SK-N-SH treated with all-trans-retinoic acid at 6 μM for 48 hours (cell line): ENCODE data around the gene ABHD8.

Experiments
- ATAC-seq: fragments of 200-7000 bp; cut with Tn5 transposase; 3 replicates; pipeline ENCODE4 v1.9.1; 2020; ENCODE audit warnings: mild to moderate bottlenecking, moderate library complexity
- ARNTL ChIP-seq: fragments of 450-650 bp; formaldehyde crosslinking; IDR thresholded peaks from 2 replicates; pipeline ENCODE4 v1.5.0; 2020; ENCODE audit warnings: low read depth, mild to moderate bottlenecking, moderate library complexity, borderline replicate concordance
- CREB5 ChIP-seq: fragments of 250-450 bp; sonication (Bioruptor Pico); IDR thresholded peaks from 2 replicates; pipeline ENCODE4 v1.5.1; 2020; ENCODE audit warnings: low read depth, mild to moderate bottlenecking, moderate library complexity
- CSDC2 ChIP-seq: fragments of 250-450 bp; sonication (Bioruptor Pico); IDR thresholded peaks from 2 replicates; pipeline ENCODE4 v1.5.0; 2020; ENCODE audit warnings: mild to moderate bottlenecking, moderate library complexity
- CSRNP3 ChIP-seq: fragments of 250-450 bp; sonication (Bioruptor Pico); IDR thresholded peaks from 2 replicates; pipeline ENCODE4 v1.5.1; 2021; ENCODE audit warnings: mild to moderate bottlenecking, moderate library complexity
- ESRRG ChIP-seq: fragments of 250-450 bp; sonication (Bioruptor Pico); IDR thresholded peaks from 2 replicates; pipeline ENCODE4 v1.6.1; 2021; ENCODE audit warnings: mild to moderate bottlenecking
- GLIS3 ChIP-seq: fragments of 250-450 bp; sonication (Bioruptor Pico); IDR thresholded peaks from 2 replicates; pipeline ENCODE4 v1.5.0; 2020; ENCODE audit warnings: mild to moderate bottlenecking, moderate library complexity
- PPARA ChIP-seq: fragments of 250-450 bp; sonication (Bioruptor Pico); IDR thresholded peaks from 2 replicates; pipeline ENCODE4 v1.5.0; 2020; ENCODE audit warnings: mild to moderate bottlenecking, borderline replicate concordance
- SNAI2 ChIP-seq: fragments of 250-450 bp; sonication (Bioruptor Pico); IDR thresholded peaks from 2 replicates; pipeline ENCODE4 v1.5.0; 2020; ENCODE audit warnings: mild to moderate bottlenecking, moderate library complexity
- TCF4 ChIP-seq: fragments of 250-450 bp; sonication (Bioruptor Pico); IDR thresholded peaks from 2 replicates; pipeline ENCODE4 v1.8.0; 2021; ENCODE audit warnings: mild to moderate bottlenecking, moderate library complexity, borderline replicate concordance
- TOX ChIP-seq: fragments of 250-450 bp; sonication (Bioruptor Pico); IDR thresholded peaks from 2 replicates; pipeline ENCODE4 v1.8.0; 2021; ENCODE audit warnings: mild to moderate bottlenecking, moderate library complexity, borderline replicate concordance
- TSHZ2 ChIP-seq: fragments of 250-450 bp; sonication (Bioruptor Pico); IDR thresholded peaks from 2 replicates; pipeline ENCODE4 v1.5.0; 2020; ENCODE audit warnings: mild to moderate bottlenecking, moderate library complexity
- ZC3H10 ChIP-seq: fragments of 250-450 bp; sonication (Bioruptor Pico); IDR thresholded peaks from 2 replicates; pipeline ENCODE4 v1.5.1; 2021; ENCODE audit warnings: mild to moderate bottlenecking, moderate library complexity
- ZFP3 ChIP-seq: fragments of 250-450 bp; sonication (Bioruptor Pico); IDR thresholded peaks from 2 replicates; pipeline ENCODE4 v1.5.0; 2020; ENCODE audit warnings: mild to moderate bottlenecking, moderate library complexity
- ZFP30 ChIP-seq: fragments of 450-650 bp; formaldehyde crosslinking; IDR thresholded peaks from 2 replicates; pipeline ENCODE4 v1.5.0; 2022; ENCODE audit warnings: mild to moderate bottlenecking, moderate library complexity
- ZNF565 ChIP-seq: fragments of 450-650 bp; formaldehyde crosslinking; conservative IDR thresholded peaks from 2 replicates; pipeline ENCODE4 v1.5.0; 2020; ENCODE audit warnings: low read depth, mild to moderate bottlenecking, moderate library complexity
- ZNF8 ChIP-seq: fragments of 450-650 bp; formaldehyde crosslinking; IDR thresholded peaks from 2 replicates; pipeline ENCODE4 v1.5.0; 2020; ENCODE audit warnings: mild to moderate bottlenecking, moderate library complexity

The ABHD8 gene

GRCh38 chr19:17309965-17310461 lies 6.8 kb upstream of the ABHD8 start (continued):
- no peak for TF ChIP-seq CSRNP3 (CRISPR knock-in tag)

- peak; percentile 87 for ATAC-seq
- TF ChIP-seq SNAI2 (CRISPR knock-in tag) (no peak), ESRRG (CRISPR knock-in tag) (no peak)
Observed at GRCh38 chr19:17309198-17309964, 6.2 kb upstream of the ABHD8 start, which contains the start of gene DDA1. Gene DDA1, plus strand, starts transcription at chr19:17309563. Its CDS starts 92 bp downstream, at chr19:17309655.

GRCh38 chr19:17307876-17308377 lies 4.7 kb upstream of the ABHD8 start:
- TF ChIP-seq ESRRG (CRISPR knock-in tag) (no peak), ARNTL (CRISPR knock-in tag) (no peak), SNAI2 (CRISPR knock-in tag) (no peak)
- ATAC-seq, result no peak

GRCh38 chr19:17306285-17306714 lies 3.1 kb upstream of the ABHD8 start:
- ATAC-seq, result no peak
- TF ChIP-seq SNAI2 (CRISPR knock-in tag), result no peak
- TF ChIP-seq ARNTL (CRISPR knock-in tag), result no peak
- TF ChIP-seq TSHZ2 (CRISPR knock-in tag), result no peak; the same call in 1 of the 2 replicates
- TF ChIP-seq ZFP30, result no peak
- TF ChIP-seq TOX, result no peak
- no peak for TF ChIP-seq CREB5 (CRISPR knock-in tag)
- TF ChIP-seq CSDC2 (CRISPR knock-in tag), result no peak
- no peak for TF ChIP-seq ZNF8
- TF ChIP-seq PPARA (CRISPR knock-in tag), result no peak
- no peak for TF ChIP-seq ZNF565 (CRISPR knock-in tag)

GRCh38 chr19:17305517-17306284 lies 2.5 kb upstream of the ABHD8 start, which contains the start of gene MRPL34:
Gene MRPL34, plus strand, starts transcription at chr19:17305872. Its CDS starts 21 bp downstream, at chr19:17305893.
- ATAC-seq, result peak; percentile 75
- peak; percentile 96 for TF ChIP-seq TCF4 (CRISPR knock-in tag)
- no peak for TF ChIP-seq ESRRG (CRISPR knock-in tag)
- TF ChIP-seq GLIS3, result no peak
- no peak for TF ChIP-seq ZC3H10 (CRISPR knock-in tag)
- TF ChIP-seq ZFP3 (CRISPR knock-in tag), result peak; percentile 62; the same call in 1 of the 2 replicates
- peak; percentile 85; the same call in 1 of the 2 replicates for TF ChIP-seq TSHZ2 (CRISPR knock-in tag)
